HepG2 (cell line): ENCODE data around the gene NEU4. TPM values are rescaled to one million over a fixed set of nuclear protein-coding genes. Genes with fewer than 3 reads are reported as not detected.
A peak's percentile ranks its signal among the peaks of the same experiment; 100 is the strongest.

Source experiments
- ARNT ChIP-seq: fragments of 450-650 bp; IDR thresholded peaks from 2 replicates; pipeline ENCODE4 v1.6.1; 2017
- HDAC1 ChIP-seq: sonication (generic); formaldehyde crosslinking; IDR thresholded peaks from 2 replicates; pipeline ENCODE4 v1.5.1; 2020; ENCODE audit warnings: mild to moderate bottlenecking, missing genetic modification reagents
- ISX ChIP-seq: sonication (generic); formaldehyde crosslinking; conservative IDR thresholded peaks from 2 replicates; pipeline ENCODE4 v1.5.0; 2020; ENCODE audit warnings: missing genetic modification reagents
- PBX2 ChIP-seq: IDR thresholded peaks from 2 replicates; pipeline ENCODE4 v1.6.1; 2016; ENCODE audit warnings: control low read depth
- PPARG ChIP-seq: conservative IDR thresholded peaks from 2 replicates; pipeline ENCODE4 v1.6.1; 2016; ENCODE audit warnings: missing biosample characterization, missing genetic modification reagents
- SRSF4 ChIP-seq: fragments of 200-400 bp; formaldehyde crosslinking; IDR thresholded peaks from one replicate; pipeline ENCODE4 v1.6.1; 2018; ENCODE audit warnings: mild to moderate bottlenecking, low read depth, low read length, moderate library complexity; ENCODE audit not compliant: poor library complexity, severe bottlenecking
- THAP11 ChIP-seq: IDR thresholded peaks from 2 replicates; pipeline ENCODE4 v1.6.1; 2016; ENCODE audit warnings: missing biosample characterization, missing genetic modification reagents
- TOPORS ChIP-seq: sonication (generic); formaldehyde crosslinking; IDR thresholded peaks from 2 replicates; pipeline ENCODE4 v1.8.0; 2023; ENCODE audit warnings: mild to moderate bottlenecking, missing genetic modification reagents
- ZFP36 ChIP-seq: fragments of 150-350 bp; IDR thresholded peaks from 2 replicates; pipeline ENCODE4 v1.6.1; 2018; ENCODE audit warnings: borderline replicate concordance, low read length, low read depth; ENCODE audit not compliant: partially characterized antibody
- ZFP37 ChIP-seq: sonication (generic); formaldehyde crosslinking; IDR thresholded peaks from 2 replicates; pipeline ENCODE4 v1.4.0; 2020; ENCODE audit warnings: missing genetic modification reagents, borderline replicate concordance
- ZMAT3 ChIP-seq: sonication (generic); formaldehyde crosslinking; conservative IDR thresholded peaks from 2 replicates; pipeline ENCODE4 v1.7.0; 2021; ENCODE audit warnings: missing genetic modification reagents
- ZNF224 ChIP-seq: sonication (generic); formaldehyde crosslinking; IDR thresholded peaks from 2 replicates; pipeline ENCODE4 v1.5.0; 2020; ENCODE audit warnings: mild to moderate bottlenecking, missing genetic modification reagents
- ZNF317 ChIP-seq: sonication (generic); formaldehyde crosslinking; IDR thresholded peaks from 2 replicates; pipeline ENCODE4 v1.5.0; 2020; ENCODE audit warnings: mild to moderate bottlenecking, missing genetic modification reagents
- ZNF615 ChIP-seq: sonication (generic); formaldehyde crosslinking; IDR thresholded peaks from 2 replicates; pipeline ENCODE4 v1.5.0; 2020; ENCODE audit warnings: mild to moderate bottlenecking, missing genetic modification reagents, borderline replicate concordance
- ZNF703 ChIP-seq: sonication (generic); formaldehyde crosslinking; IDR thresholded peaks from 2 replicates; pipeline ENCODE4 v1.5.1; 2020; ENCODE audit warnings: missing genetic modification reagents, mild to moderate bottlenecking, moderate library complexity, borderline replicate concordance
- ZNF879 ChIP-seq: sonication (generic); formaldehyde crosslinking; IDR thresholded peaks from 2 replicates; pipeline ENCODE4 v1.8.1; 2023; ENCODE audit warnings: missing genetic modification reagents
- polyA plus RNA-seq, 8 experiments: library from polyadenylated mRNA; depleted of rRNA in 3 of 8; stranded (reverse) in 7 of 8; unstranded in 1 of 8; fragments of >200 nt; fragmentation: Illumina TruSeq in 4 of 8; extraction: Trizol in 4 of 8; gene quantifications; 2 replicates each; pipeline versions ENCODE4 v1.2.1 to v1.2.3, GENCODE V29; 2011 to 2016; ENCODE audit warnings: low read depth in 4 of 8, missing spikeins in 1 of 8, mixed read lengths in 1 of 8; ENCODE audit not compliant: insufficient read depth in 1 of 8
- total RNA-seq, 5 experiments: library from RNA; depleted of rRNA; stranded (reverse); fragments of >200 nt; fragmentation: Illumina TruSeq; extraction: Trizol; gene quantifications; 2 replicates each; pipeline ENCODE4 v1.2.3, GENCODE V29; 2016; ENCODE audit warnings: low read depth in 1 of 5
- TF ChIP-seq, protein P1 (sequence below), 2 experiments: sonication (generic) in 1 of 2; formaldehyde crosslinking in 1 of 2; IDR thresholded peaks; 2 replicates each; pipeline versions ENCODE4 v1.5.1 to v1.6.1; 2011 to 2020; ENCODE audit warnings: borderline replicate concordance in 1 of 2, low read depth in 1 of 2, low read length in 1 of 2, mild to moderate bottlenecking in 1 of 2, missing genetic modification reagents in 1 of 2, moderate library complexity in 1 of 2
- TF ChIP-seq, protein P2 (sequence below): sonication (generic); formaldehyde crosslinking; IDR thresholded peaks from 2 replicates; pipeline ENCODE4 v1.5.0; 2020; ENCODE audit warnings: missing genetic modification reagents
- TF ChIP-seq, protein P3 (sequence below): IDR thresholded peaks from 2 replicates; pipeline ENCODE4 v1.6.1; 2016; ENCODE audit warnings: missing genetic modification reagents, missing compliant biosample characterization
- TF ChIP-seq, protein P4 (sequence below), 2 experiments: sonication (generic) in 1 of 2; formaldehyde crosslinking in 1 of 2; IDR thresholded peaks; 2 replicates each; pipeline versions ENCODE4 v1.4.0 to v1.6.1; 2018 to 2020; ENCODE audit warnings: missing genetic modification reagents in 2 of 2, borderline replicate concordance in 1 of 2, low read depth in 1 of 2, mild to moderate bottlenecking in 1 of 2, missing biosample characterization in 1 of 2
- TF ChIP-seq, protein P5 (sequence below): sonication (generic); formaldehyde crosslinking; IDR thresholded peaks from 2 replicates; pipeline ENCODE4 v1.4.0; 2020; ENCODE audit warnings: mild to moderate bottlenecking, missing genetic modification reagents, borderline replicate concordance

The NEU4 gene
- total and polyA plus RNA-seq, 2 of the 13 experiments (the other 11 are each of a cell fraction or from before 2014, with no cell fraction given) = 53.5 to 107 TPM

GRCh38 chr2:241772063-241772499 is 36.9 kb upstream of the NEU4 start (continued):
- TF ChIP-seq, protein P1, sequence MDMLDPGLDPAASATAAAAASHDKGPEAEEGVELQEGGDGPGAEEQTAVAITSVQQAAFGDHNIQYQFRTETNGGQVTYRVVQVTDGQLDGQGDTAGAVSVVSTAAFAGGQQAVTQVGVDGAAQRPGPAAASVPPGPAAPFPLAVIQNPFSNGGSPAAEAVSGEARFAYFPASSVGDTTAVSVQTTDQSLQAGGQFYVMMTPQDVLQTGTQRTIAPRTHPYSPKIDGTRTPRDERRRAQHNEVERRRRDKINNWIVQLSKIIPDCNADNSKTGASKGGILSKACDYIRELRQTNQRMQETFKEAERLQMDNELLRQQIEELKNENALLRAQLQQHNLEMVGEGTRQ (IDR thresholded peaks at IDR 0.05; ENCODE audit: low read depth, low read length) = peak; percentile 22; the same call in 1 of the 2 replicates
- TF ChIP-seq, protein P1 (CRISPR knock-in tag; IDR thresholded peaks at IDR 0.05; ENCODE audit: borderline replicate concordance) = no peak; the same call in 1 of the 2 replicates
- TF ChIP-seq, protein P2, sequence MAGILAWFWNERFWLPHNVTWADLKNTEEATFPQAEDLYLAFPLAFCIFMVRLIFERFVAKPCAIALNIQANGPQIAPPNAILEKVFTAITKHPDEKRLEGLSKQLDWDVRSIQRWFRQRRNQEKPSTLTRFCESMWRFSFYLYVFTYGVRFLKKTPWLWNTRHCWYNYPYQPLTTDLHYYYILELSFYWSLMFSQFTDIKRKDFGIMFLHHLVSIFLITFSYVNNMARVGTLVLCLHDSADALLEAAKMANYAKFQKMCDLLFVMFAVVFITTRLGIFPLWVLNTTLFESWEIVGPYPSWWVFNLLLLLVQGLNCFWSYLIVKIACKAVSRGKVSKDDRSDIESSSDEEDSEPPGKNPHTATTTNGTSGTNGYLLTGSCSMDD (CRISPR knock-in tag) = no peak
- TF ChIP-seq HDAC1 (no peak), THAP11 (CRISPR knock-in tag) (peak; percentile 18; the same call in 1 of the 2 replicates), ZNF615 (no peak), ZNF224 (CRISPR knock-in tag) (0 out of 2 replicates have a peak, but pooled peaks have one; percentile 2), ZNF317 (CRISPR knock-in tag) (no peak), ZNF879 (CRISPR knock-in tag) (no peak), ZNF703 (CRISPR knock-in tag) (no peak), PBX2 (CRISPR knock-in tag) (peak; percentile 84), TOPORS (CRISPR knock-in tag) (no peak), ZFP37 (no peak), ZFP36 (no peak), PPARG (no peak), ISX (CRISPR knock-in tag) (no peak), ZMAT3 (CRISPR knock-in tag) (0 out of 2 replicates have a peak, but pooled peaks have one; percentile 7), ARNT (no peak), SRSF4 (no peak)
- TF ChIP-seq, protein P3, sequence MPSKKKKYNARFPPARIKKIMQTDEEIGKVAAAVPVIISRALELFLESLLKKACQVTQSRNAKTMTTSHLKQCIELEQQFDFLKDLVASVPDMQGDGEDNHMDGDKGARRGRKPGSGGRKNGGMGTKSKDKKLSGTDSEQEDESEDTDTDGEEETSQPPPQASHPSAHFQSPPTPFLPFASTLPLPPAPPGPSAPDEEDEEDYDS (CRISPR knock-in tag) = peak; percentile 87
- TF ChIP-seq, protein P4, sequence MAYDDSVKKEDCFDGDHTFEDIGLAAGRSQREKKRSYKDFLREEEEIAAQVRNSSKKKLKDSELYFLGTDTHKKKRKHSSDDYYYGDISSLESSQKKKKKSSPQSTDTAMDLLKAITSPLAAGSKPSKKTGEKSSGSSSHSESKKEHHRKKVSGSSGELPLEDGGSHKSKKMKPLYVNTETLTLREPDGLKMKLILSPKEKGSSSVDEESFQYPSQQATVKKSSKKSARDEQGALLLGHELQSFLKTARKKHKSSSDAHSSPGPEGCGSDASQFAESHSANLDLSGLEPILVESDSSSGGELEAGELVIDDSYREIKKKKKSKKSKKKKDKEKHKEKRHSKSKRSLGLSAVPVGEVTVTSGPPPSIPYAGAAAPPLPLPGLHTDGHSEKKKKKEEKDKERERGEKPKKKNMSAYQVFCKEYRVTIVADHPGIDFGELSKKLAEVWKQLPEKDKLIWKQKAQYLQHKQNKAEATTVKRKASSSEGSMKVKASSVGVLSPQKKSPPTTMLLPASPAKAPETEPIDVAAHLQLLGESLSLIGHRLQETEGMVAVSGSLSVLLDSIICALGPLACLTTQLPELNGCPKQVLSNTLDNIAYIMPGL (CRISPR knock-in tag; IDR thresholded peaks at IDR 0.05; ENCODE audit: borderline replicate concordance in 1 of 2, low read depth in 1 of 2) = no peak
- TF ChIP-seq, protein P5, sequence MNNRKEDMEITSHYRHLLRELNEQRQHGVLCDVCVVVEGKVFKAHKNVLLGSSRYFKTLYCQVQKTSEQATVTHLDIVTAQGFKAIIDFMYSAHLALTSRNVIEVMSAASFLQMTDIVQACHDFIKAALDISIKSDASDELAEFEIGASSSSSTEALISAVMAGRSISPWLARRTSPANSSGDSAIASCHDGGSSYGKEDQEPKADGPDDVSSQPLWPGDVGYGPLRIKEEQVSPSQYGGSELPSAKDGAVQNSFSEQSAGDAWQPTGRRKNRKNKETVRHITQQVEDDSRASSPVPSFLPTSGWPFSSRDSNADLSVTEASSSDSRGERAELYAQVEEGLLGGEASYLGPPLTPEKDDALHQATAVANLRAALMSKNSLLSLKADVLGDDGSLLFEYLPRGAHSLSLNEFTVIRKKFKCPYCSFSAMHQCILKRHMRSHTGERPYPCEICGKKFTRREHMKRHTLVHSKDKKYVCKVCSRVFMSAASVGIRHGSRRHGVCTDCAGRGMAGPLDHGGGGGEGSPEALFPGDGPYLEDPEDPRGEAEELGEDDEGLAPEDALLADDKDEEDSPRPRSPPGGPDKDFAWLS (CRISPR knock-in tag) = no peak
